ENCODE results near the gene EML2. TPM values are rescaled to one million over a fixed set of nuclear protein-coding genes. Genes with fewer than 3 reads are reported as not detected.

EML2 gene
- total and polyA plus RNA-seq, 2 of the 8 experiments (the other 6 are each of a cell fraction or from before 2014, with no cell fraction given): 28.8 to 29.4 TPM

DNA sequence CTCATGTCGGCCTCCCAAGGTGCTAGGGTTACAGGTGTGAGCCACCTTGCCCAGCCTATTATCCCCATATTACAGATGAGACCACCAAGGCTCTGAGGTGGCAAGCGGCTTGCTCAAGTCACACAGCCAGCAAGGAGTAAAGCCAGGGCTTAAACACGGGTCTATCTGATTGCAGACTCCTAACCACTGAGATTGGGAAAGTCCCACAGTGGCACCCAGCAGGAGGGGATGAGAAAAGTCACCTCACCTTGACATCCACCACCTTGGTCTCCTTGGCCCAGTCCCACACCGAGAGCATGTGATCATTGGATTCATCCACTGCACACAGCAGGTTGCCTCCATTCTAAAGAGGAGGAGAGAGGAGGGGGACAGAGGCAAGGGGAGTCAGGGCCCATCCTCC, 9.5 kb downstream of the EML2 start:
- no peak for DNase-seq (ENCODE audit: low read depth in 1 of 2, low spot score in 2 of 2)
- H4K5ac ChIP-seq (ENCODE audit: insufficient read length, low read depth, low read length): no peak overlapping the region
- no peaks in the 10 kb centered on the region for H3K79me2 ChIP-seq (ENCODE audit: control insufficient read depth in 1 of 2, insufficient read depth in 2 of 2, low read length in 2 of 2)
- H2BK15ac ChIP-seq (ENCODE audit: low read length): peak overlapping the region; percentile 31; the same call in 1 of the 2 replicates
- no peak overlapping the region for H2AFZ ChIP-seq (ENCODE audit: low read length)
- H3K4ac ChIP-seq (replicated peaks; ENCODE audit: insufficient read length, low read depth, low read length): no peak overlapping the region
- no peak overlapping the region for H3K4me3 ChIP-seq (ENCODE audit: extremely low read depth in 1 of 4, insufficient read depth in 2 of 4, low read depth in 3 of 4, low read length in 4 of 4)
- H3K4me1 ChIP-seq (replicated peaks in 1 of 4; ENCODE audit: control insufficient read depth in 3 of 4, insufficient read depth in 4 of 4, low read length in 3 of 4): peaks cover 0 to 8% (median 7%) of the 10 kb centered on the region in 4 experiments; a peak in 5 of 7 replicates
- WGBS, 2 experiments (ENCODE audit: extremely low coverage in 1 of 2, insufficient coverage in 1 of 2, insufficient read length in 1 of 2, insufficient replicate concordance in 2 of 2, low coverage in 1 of 2, low lambda C conversion rate in 2 of 2, missing lambda C conversion rate in 1 of 2): 76% methylated on average over 4 of the region's 4 CpGs; no CpG with 5 or more reads in 1 of the 2 experiments
- ChIA-PET CTCF (ENCODE audit: partially characterized antibody) (interaction anchor here (1.1 to 5.2 kb wide), 2 partner anchors 9 to 12 kb away, joined by 3 to 36 read pairs; no protein-coding TSS in a partner anchor), POLR2A (ENCODE audit: partially characterized antibody) (interaction anchor here (2.1 to 10.3 kb wide), 2 partner anchors 11 to 12 kb away, joined by 5 to 119 read pairs; no protein-coding TSS in a partner anchor)
- no peak overlapping the region for H3K23ac ChIP-seq (ENCODE audit: insufficient read length)
- no peaks in the 10 kb centered on the region for H3K27me3 ChIP-seq (replicated peaks in 1 of 4; ENCODE audit: control insufficient read depth in 3 of 4, extremely low read depth in 1 of 4, insufficient read depth in 3 of 4, low read length in 3 of 4)
- no peak for FAIRE-seq
- H3K18ac ChIP-seq (ENCODE audit: extremely low read depth, low read length): 0 out of 2 replicates have a peak overlapping the region, but pooled peaks have one; percentile 9
- peaks cover 0 to 4% (median 0%) of the 10 kb centered on the region in 4 experiments; a peak in 1 of 8 replicates for H3K36me3 ChIP-seq (ENCODE audit: control insufficient read depth in 2 of 4, insufficient read depth in 4 of 4, low read length in 3 of 4)
- peak overlapping the region; percentile 69; the same call in 1 of the 2 replicates for H2BK5ac ChIP-seq (ENCODE audit: low read depth, low read length)
- no peak overlapping the region for H3K27ac ChIP-seq (ENCODE audit: low read depth, low read length)
- no peaks in the 10 kb centered on the region for H3K79me1 ChIP-seq (ENCODE audit: low read depth, low read length)
- H4K8ac ChIP-seq (ENCODE audit: extremely low read depth, insufficient read depth, low read length): no peak overlapping the region
- peak overlapping the region; percentile 95 for H2BK12ac ChIP-seq (ENCODE audit: low read depth, low read length)
- H3K9ac ChIP-seq (replicated peaks in 1 of 4; ENCODE audit: extremely low read depth in 1 of 4, low read depth in 3 of 4, low read length in 3 of 4): no peak overlapping the region
- no peak overlapping the region for H3K56ac ChIP-seq (replicated peaks; ENCODE audit: insufficient read length, low read depth, low read length)
- no peaks in the 10 kb centered on the region for H4K20me1 ChIP-seq (replicated peaks in 1 of 2; ENCODE audit: control insufficient read depth in 1 of 2, insufficient read depth in 2 of 2, low read length in 2 of 2)
- TF ChIP-seq KDM4A (IDR thresholded peaks at IDR 0.05; ENCODE audit: low read depth, low read length, severe bottlenecking) (no peak), YY1 (IDR thresholded peaks at IDR 0.05; ENCODE audit: low read depth, low read length) (no peak), NANOG (IDR thresholded peaks at IDR 0.05; ENCODE audit: insufficient read depth, low read depth, low read length, poor library complexity, severe bottlenecking) (no peak), CREB1 (IDR thresholded peaks at IDR 0.05) (no peak), SAP30 (IDR thresholded peaks at IDR 0.05; ENCODE audit: insufficient read depth, insufficient replicate concordance, low read length) (no peak), KDM5A (IDR thresholded peaks at IDR 0.05; ENCODE audit: low read length) (no peak), GABPA (IDR thresholded peaks at IDR 0.05; ENCODE audit: borderline replicate concordance, insufficient read depth, low read length) (no peak), POU5F1 (IDR thresholded peaks at IDR 0.05; ENCODE audit: low read depth, low read length) (no peak), RFX5 (IDR thresholded peaks at IDR 0.05; ENCODE audit: borderline replicate concordance, low read depth, low read length) (no peak), EP300 (IDR thresholded peaks at IDR 0.05; ENCODE audit: borderline replicate concordance in 1 of 2, low read depth in 2 of 2, low read length in 2 of 2) (no peak), SIRT6 (IDR thresholded peaks at IDR 0.05; ENCODE audit: low read length) (no peak), BACH1 (IDR thresholded peaks at IDR 0.05; ENCODE audit: low read length) (no peak), RAD21 (IDR thresholded peaks at IDR 0.05 in 1 of 2, conservative IDR thresholded peaks at IDR 0.05 in 1 of 2; ENCODE audit: low read depth in 2 of 2, low read length in 2 of 2) (no peak)
- peak overlapping the region; percentile 40; the same call in 1 of the 2 replicates for H2BK20ac ChIP-seq (ENCODE audit: low read length)
- no peak overlapping the region for H4K91ac ChIP-seq (replicated peaks; ENCODE audit: insufficient read length, low read length)
- no peaks in the 10 kb centered on the region for H3K9me3 ChIP-seq (ENCODE audit: insufficient read depth in 2 of 2, low read depth in 1 of 2, low read length in 1 of 2)
- peaks cover 4% of the 10 kb centered on the region; the same call in 1 of the 2 replicates for H3K23me2 ChIP-seq (ENCODE audit: low read depth, low read length)
- H3K4me2 ChIP-seq (ENCODE audit: insufficient read depth in 1 of 2, low read depth in 2 of 2, low read length in 2 of 2): no peak overlapping the region
- H3K14ac ChIP-seq (ENCODE audit: insufficient read length): no peak overlapping the region
- no peak overlapping the region for H2BK120ac ChIP-seq (replicated peaks; ENCODE audit: low read depth, low read length)
- peak overlapping the region; percentile 98 for H2AK5ac ChIP-seq (ENCODE audit: low read depth, low read length)

Measured in H1 (cell line).